IPS-18a (cell line): Measurements from ENCODE around the gene GOLGA6B.
"Not testable (repeated sequence)": the region's sequence is repeated elsewhere in the genome, so short reads cannot be mapped to it uniquely, and the experiment has no call there.

Experiments
- H3K27ac ChIP-seq: one replicate; pipeline ENCODE4 v1.5.1; 2013; ENCODE audit warnings: low read length
- H3K27me3 ChIP-seq: one replicate; pipeline ENCODE4 v1.6.1; 2013; ENCODE audit warnings: mild to moderate bottlenecking, low read length; ENCODE audit not compliant: control insufficient read depth, insufficient read depth
- H3K36me3 ChIP-seq: one replicate; pipeline ENCODE4 v1.6.1; 2013; ENCODE audit warnings: low read depth, low read length; ENCODE audit not compliant: control insufficient read depth
- H3K4me1 ChIP-seq: one replicate; pipeline ENCODE4 v1.6.1; 2013; ENCODE audit warnings: low read depth, low read length; ENCODE audit not compliant: control insufficient read depth
- H3K4me3 ChIP-seq: one replicate; pipeline ENCODE4 v1.5.1; 2013; ENCODE audit warnings: low read length
- H3K9ac ChIP-seq: one replicate; pipeline ENCODE4 v1.6.1; 2013; ENCODE audit warnings: mild to moderate bottlenecking, low read length, moderate library complexity
- H3K9me3 ChIP-seq: one replicate; pipeline ENCODE4 v1.6.1; 2013; ENCODE audit warnings: low read depth, low read length; ENCODE audit not compliant: control insufficient read depth

GOLGA6B gene

GRCh38 chr15:72706266-72706665 is 51.8 kb downstream of the GOLGA6B start:
- H3K4me1 ChIP-seq: no peaks in the 10 kb centered on the region
- H3K36me3 ChIP-seq: no peaks in the 10 kb centered on the region
- no peaks in the 10 kb centered on the region for H3K27me3 ChIP-seq
- H3K4me3 ChIP-seq: no peak overlapping the region
- no peaks in the 10 kb centered on the region for H3K9me3 ChIP-seq
- no peak overlapping the region for H3K9ac ChIP-seq
- H3K27ac ChIP-seq: no peak overlapping the region

DNA sequence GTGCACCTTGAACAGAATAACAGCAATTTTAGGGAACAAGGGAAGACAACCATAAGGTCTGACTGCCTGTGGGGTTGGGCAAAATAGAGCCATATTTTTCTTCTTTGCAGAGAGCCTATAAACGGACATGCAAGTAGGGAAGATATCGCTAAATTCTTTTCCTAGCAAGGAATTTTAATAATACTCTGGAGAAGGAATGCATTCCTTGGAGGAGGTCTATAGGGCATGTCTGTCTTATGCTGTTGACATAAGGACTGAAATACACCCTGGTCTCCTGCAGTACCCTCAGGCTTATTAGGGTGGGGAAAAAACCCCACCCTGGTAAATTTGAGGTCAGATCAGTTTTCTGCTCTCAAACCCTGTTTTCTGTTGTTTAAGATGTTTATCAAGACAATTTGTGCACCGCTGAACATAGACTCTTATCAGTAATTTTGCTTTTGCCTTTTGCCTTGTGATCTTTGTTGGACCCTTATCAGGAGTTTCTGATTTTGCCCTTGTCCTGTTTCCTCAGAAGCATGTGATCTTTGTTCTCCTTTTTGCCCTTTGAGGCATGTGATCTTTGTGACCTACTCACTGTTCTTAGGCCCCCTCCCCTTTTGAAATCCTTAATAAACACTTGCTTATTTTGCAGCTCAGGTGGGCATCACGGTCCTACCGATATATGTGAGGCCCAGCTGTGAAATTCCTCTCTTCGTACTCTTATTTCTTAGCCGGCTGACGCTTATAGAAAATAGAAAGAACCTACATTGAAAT is 54.2 kb downstream of the GOLGA6B start:
- H3K4me3 ChIP-seq, H3K9me3 ChIP-seq, H3K4me1 ChIP-seq, H3K27me3 ChIP-seq, H3K27ac ChIP-seq, H3K9ac ChIP-seq: not testable (repeated sequence)
- H3K36me3 ChIP-seq: peaks cover 12% of the 10 kb centered on the region
